GM10248 (cell line): Measurements from ENCODE around the gene MAP7D1.

Source experiments
- CTCF ChIA-PET: fragments of 300-600 bp; sonication (Branson Sonifier 250); formaldehyde crosslinking; extraction: SDS; loops from one replicate; lab custom pipeline; 2021; ENCODE audit warnings: antibody characterized with exemption; lab: Yijun Ruan, JAX
- POLR2A ChIA-PET: fragments of 350-650 bp; sonication (Branson Sonifier 250); formaldehyde crosslinking; extraction: SDS; loops from one replicate; lab custom pipeline; 2020; ENCODE audit warnings: antibody characterized with exemption; lab: Yijun Ruan, JAX
- DNase-seq: peaks from one replicate; pipeline ENCODE4 v3.0.0; 2012; ENCODE audit errors: extremely low spot score
- TF ChIP-seq, protein P1 (sequence below): IDR thresholded peaks from 2 replicates; pipeline ENCODE4 v1.5.1; 2012; ENCODE audit warnings: mild to moderate bottlenecking, low read depth; ENCODE audit errors: extremely low read depth, missing control alignments, control extremely low read depth

The MAP7D1 gene

DNA sequence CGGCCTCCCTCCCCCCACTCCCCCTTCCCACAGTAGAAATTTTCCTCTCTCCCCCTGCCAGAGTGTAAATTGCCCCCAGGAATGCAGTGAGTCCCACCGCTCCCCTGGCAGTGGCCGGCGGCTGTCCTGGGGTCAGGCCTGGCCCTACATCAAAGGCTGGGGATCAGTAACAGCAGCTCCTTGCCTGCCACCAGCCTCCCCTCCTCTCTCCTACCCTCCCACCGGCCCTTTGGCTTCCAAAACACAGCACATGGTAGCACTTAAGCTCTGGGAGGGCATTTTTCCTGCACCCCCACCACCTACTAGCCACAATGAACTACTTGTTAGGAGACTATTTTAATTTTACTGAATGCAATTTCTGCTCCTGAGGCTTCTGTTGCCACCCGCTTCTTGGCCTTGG, 21.9 kb upstream of the MAP7D1 start:
- ChIA-PET CTCF (interaction anchor here (0.9 to 12.8 kb wide), 23 partner anchors 10 to 506 kb away, joined by 3 to 226 read pairs (median 5); partner anchors contain the start of genes AGO1 and TRAPPC3), POLR2A (no interaction called here)
- DNase-seq: no peak
- TF ChIP-seq, protein P1, sequence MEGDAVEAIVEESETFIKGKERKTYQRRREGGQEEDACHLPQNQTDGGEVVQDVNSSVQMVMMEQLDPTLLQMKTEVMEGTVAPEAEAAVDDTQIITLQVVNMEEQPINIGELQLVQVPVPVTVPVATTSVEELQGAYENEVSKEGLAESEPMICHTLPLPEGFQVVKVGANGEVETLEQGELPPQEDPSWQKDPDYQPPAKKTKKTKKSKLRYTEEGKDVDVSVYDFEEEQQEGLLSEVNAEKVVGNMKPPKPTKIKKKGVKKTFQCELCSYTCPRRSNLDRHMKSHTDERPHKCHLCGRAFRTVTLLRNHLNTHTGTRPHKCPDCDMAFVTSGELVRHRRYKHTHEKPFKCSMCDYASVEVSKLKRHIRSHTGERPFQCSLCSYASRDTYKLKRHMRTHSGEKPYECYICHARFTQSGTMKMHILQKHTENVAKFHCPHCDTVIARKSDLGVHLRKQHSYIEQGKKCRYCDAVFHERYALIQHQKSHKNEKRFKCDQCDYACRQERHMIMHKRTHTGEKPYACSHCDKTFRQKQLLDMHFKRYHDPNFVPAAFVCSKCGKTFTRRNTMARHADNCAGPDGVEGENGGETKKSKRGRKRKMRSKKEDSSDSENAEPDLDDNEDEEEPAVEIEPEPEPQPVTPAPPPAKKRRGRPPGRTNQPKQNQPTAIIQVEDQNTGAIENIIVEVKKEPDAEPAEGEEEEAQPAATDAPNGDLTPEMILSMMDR: no peak

GRCh38 chr1:36134505-36135329, 21.2 kb upstream of the MAP7D1 start:
- TF ChIP-seq, protein P1: peak; percentile 54
- ChIA-PET POLR2A (no interaction called here), CTCF (interaction anchor here (0.7 to 12.8 kb wide), 37 partner anchors 10 to 507 kb away, joined by 3 to 226 read pairs (median 4); partner anchors contain the start of genes AGO1, MAP7D1, SH3D21 and TRAPPC3)
- peak; percentile 79 for DNase-seq

DNA sequence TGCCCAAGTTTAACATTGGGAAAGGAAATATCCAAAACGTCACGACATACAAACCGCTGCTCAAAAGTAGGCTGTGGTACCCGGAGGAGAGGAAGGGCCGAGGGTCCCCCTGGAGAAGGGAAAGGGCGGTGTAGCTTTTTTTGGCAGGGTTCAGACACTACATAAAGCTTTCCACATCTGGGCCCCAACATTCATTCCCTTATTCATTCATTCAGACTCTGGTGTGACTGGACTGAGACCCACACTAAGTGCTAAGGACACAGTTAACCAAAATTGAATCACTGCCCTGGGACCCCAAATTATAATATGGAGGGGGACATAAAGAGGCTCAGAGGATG, 20.7 kb upstream of the MAP7D1 start:
- TF ChIP-seq, protein P1: no peak
- no peak for DNase-seq
- ChIA-PET CTCF (interaction anchor here (0.7 to 12.8 kb wide), 36 partner anchors 9 to 508 kb away, joined by 3 to 226 read pairs (median 4); partner anchors contain the start of genes AGO1, MAP7D1, SH3D21 and TRAPPC3), POLR2A (interaction anchor here (0.6 kb wide), 1 partner anchor 101 kb away, joined by 4 read pairs; no protein-coding TSS in a partner anchor)

GRCh38 chr1:36135796-36136195, 20.2 kb upstream of the MAP7D1 start:
- DNase-seq: no peak
- POLR2A ChIA-PET: interaction anchor here (0.6 kb wide), 1 partner anchor 100 kb away, joined by 4 read pairs; no protein-coding TSS in a partner anchor
- TF ChIP-seq, protein P1: no peak
- CTCF ChIA-PET: interaction anchor here (0.9 to 12.8 kb wide), 16 partner anchors 9 to 207 kb away, joined by 3 to 226 read pairs (median 6); partner anchors contain the start of gene TRAPPC3

GRCh38 chr1:36136535-36136934, 19.4 kb upstream of the MAP7D1 start:
- POLR2A ChIA-PET: no interaction called here
- CTCF ChIA-PET: interaction anchor here (0.8 to 12.8 kb wide), 4 partner anchors 9 to 52 kb away, joined by 3 to 226 read pairs (median 16); partner anchors contain the start of gene TRAPPC3
- TF ChIP-seq, protein P1: no peak
- DNase-seq: no peak

GRCh38 chr1:36137226-36137625, 18.7 kb upstream of the MAP7D1 start:
- ChIA-PET POLR2A (no interaction called here), CTCF (interaction anchor here (1.7 to 12.8 kb wide), 2 partner anchors 12 to 39 kb away, joined by 5 to 226 read pairs; partner anchors contain the start of gene TRAPPC3)
- TF ChIP-seq, protein P1: no peak
- DNase-seq: no peak
